Tibial artery (tissue), 4 donors: ENCODE measurements around the gene PFDN5.

Experiments used
- DNase-seq, 2 donors: peaks; one replicate each; pipeline ENCODE4 v3.0.0-alpha.2; 2019
- H3K27ac ChIP-seq, 2 donors: fragments of 200-600 bp; sonication (generic) in 1 of 2; 1 replicate in 1 of 2; 2 replicates in 1 of 2; pipeline ENCODE4 v1.5.1; 2018 to 2019; ENCODE audit warnings: mild to moderate bottlenecking in 1 of 2
- H3K27me3 ChIP-seq, 2 donors: fragments of 200-600 bp; sonication (generic) in 1 of 2; one replicate each; pipeline versions ENCODE4 v1.5.1 to v1.6.0; 2016 to 2019
- H3K36me3 ChIP-seq, 3 donors: fragments of 200-600 bp; sonication (generic) in 2 of 3; one replicate each; pipeline ENCODE4 v1.5.1; 2016 to 2019; ENCODE audit warnings: mild to moderate bottlenecking in 2 of 3
- H3K4me1 ChIP-seq, 4 donors: fragments of 200-600 bp; sonication (generic) in 2 of 4; 1 replicate in 3 of 4; 2 replicates in 1 of 4; pipeline ENCODE4 v1.5.1; 2016 to 2019
- H3K4me3 ChIP-seq, 2 donors: fragments of 200-600 bp; sonication (generic) in 1 of 2; 1 replicate in 1 of 2; 2 replicates in 1 of 2; pipeline ENCODE4 v1.5.1; 2018 to 2019; ENCODE audit warnings: mild to moderate bottlenecking in 2 of 2
- H3K9me3 ChIP-seq, 3 donors: fragments of 200-600 bp; sonication (generic) in 1 of 3; one replicate each; pipeline ENCODE4 v1.5.1; 2016 to 2019
- intact Hi-C: fragments of 100-400 bp; cut with DNase I; formaldehyde crosslinking; loops from one replicate; pipeline ENCODE4 v1.15.0; 2023; ENCODE audit warnings: low total_unique reads
- TF ChIP-seq, protein P1 (sequence below), 2 experiments: fragments of 200-600 bp in 1 of 2; fragments of 450-650 bp in 1 of 2; IDR thresholded peaks; one replicate each; pipeline ENCODE4 v1.5.1; 2017 to 2019; ENCODE audit warnings: antibody characterized with exemption in 2 of 2, mild to moderate bottlenecking in 1 of 2, moderate library complexity in 1 of 2

Gene PFDN5

DNA sequence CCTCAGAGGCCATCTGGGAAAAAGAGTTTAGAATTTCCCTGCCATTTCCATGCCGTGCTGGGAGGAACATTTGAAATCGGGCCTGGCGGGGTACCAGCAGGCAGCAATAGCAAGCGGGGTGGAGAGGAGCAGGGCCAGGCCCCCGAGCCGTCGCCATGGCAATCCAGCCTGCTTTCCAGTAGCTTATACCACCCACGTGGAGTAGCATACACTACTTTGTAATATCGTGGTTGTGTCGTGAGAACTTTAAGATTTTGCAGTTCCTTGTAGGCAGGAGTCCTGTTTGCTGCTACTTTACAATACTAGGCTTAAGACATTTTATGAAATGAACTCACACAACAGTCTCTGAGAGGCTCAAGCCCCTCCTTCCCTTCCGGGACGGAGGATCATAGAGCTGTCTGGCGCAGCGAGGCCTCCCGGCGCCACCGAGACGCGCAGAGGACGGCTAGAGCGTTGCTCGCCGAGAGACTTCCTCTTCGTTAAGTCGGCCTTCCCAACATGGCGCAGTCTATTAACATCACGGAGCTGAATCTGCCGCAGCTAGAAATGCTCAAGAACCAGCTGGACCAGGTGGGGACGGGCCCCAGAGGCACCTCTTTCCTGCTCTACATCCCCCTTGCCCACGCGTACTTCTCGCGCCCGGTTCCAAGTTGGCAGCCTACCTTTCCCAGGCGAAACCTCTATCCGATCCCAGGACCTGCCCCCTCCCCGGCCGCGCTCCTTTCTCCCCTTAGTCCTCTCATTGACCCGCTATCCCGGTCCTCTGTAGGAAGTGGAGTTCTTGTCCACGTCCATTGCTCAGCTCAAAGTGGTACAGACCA lies at the start of gene PFDN5:
Gene PFDN5, plus strand, starts transcription at position 473 of the 821 bp plus-strand sequence. Its CDS starts 26 bp downstream, at position 499.
- no peaks in the 10 kb centered on the region for H3K9me3 ChIP-seq
- H3K36me3 ChIP-seq, result peaks cover 7 to 10% (median 9%) of the 10 kb centered on the region in 3 donors
- H3K27ac ChIP-seq, result peak within 1 kb of the TSS; percentile 82 to 88
- no peaks in the 10 kb centered on the region for H3K27me3 ChIP-seq
- intact Hi-C loops, result no loop called here
- H3K4me1 ChIP-seq, result peaks cover 0 to 46% (median 34%) of the 10 kb centered on the region in 4 donors
- H3K4me3 ChIP-seq, result peak within 1 kb of the TSS; percentile 64 to 65
- peak; percentile 89 to 94 for DNase-seq
- TF ChIP-seq, protein P1, sequence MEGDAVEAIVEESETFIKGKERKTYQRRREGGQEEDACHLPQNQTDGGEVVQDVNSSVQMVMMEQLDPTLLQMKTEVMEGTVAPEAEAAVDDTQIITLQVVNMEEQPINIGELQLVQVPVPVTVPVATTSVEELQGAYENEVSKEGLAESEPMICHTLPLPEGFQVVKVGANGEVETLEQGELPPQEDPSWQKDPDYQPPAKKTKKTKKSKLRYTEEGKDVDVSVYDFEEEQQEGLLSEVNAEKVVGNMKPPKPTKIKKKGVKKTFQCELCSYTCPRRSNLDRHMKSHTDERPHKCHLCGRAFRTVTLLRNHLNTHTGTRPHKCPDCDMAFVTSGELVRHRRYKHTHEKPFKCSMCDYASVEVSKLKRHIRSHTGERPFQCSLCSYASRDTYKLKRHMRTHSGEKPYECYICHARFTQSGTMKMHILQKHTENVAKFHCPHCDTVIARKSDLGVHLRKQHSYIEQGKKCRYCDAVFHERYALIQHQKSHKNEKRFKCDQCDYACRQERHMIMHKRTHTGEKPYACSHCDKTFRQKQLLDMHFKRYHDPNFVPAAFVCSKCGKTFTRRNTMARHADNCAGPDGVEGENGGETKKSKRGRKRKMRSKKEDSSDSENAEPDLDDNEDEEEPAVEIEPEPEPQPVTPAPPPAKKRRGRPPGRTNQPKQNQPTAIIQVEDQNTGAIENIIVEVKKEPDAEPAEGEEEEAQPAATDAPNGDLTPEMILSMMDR (IDR thresholded peaks at IDR 0.05), result peak in 1 of 2 experiments; percentile 29

DNA sequence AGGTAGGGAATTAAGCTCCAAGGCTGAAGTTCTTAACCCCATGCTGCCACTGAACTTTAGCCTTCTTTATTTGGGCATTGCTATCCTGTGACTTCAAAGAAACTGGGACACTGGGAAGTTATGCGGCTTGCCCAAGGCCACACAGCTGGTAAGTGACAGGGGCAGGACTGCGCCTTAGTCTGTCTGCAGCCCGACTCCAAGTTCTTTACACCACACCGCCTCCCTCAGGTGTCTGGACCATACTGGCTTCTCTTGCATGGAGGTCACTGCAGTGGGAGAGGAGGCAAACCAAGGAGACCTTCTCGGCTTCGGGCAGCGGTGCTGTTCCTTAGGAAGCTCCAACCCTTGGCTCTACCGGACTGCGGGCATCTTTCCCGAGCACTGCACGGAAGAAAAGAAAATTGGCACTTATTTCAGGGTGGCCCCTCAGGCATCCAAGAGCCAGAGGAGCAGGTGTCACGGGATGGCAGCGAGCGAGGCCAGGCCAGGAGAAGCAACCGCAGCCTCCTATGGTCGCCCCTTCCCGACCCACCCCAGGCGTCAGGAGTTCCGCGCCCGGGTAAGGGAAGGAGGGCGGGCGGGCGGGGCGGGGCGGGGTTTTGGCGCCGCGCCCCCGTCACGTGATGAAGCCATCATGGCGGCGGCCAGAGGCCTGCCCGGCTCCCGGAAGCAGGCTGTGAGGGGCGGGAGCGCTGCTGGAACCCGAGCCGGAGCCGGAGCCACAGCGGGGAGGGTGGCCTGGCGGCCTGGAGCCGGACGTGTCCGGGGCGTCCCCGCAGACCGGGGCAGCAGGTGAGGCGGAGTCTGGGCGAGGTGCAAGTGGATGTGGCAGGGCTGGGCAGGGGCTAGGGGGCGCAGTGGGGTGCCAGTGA lies 43.6 kb upstream of the PFDN5 start:
- Histone ChIP-seq H3K27ac (peak overlapping the region; percentile 84 to 93), H3K4me3 (peak overlapping the region; percentile 92 to 94), H3K27me3 (no peaks in the 10 kb centered on the region), H3K4me1 (peaks cover 0 to 32% (median 27%) of the 10 kb centered on the region in 4 donors), H3K36me3 (peaks cover 14 to 36% (median 17%) of the 10 kb centered on the region in 3 donors), H3K9me3 (no peaks in the 10 kb centered on the region)
- DNase-seq, result peak; percentile 78 to 87
- intact Hi-C loops, result loop anchor here (2.0 kb wide), 2 partner anchors 31 to 37 kb away; no protein-coding TSS in a partner anchor
- TF ChIP-seq, protein P1 (IDR thresholded peaks at IDR 0.05), result peak in 1 of 2 experiments; percentile 34

DNA sequence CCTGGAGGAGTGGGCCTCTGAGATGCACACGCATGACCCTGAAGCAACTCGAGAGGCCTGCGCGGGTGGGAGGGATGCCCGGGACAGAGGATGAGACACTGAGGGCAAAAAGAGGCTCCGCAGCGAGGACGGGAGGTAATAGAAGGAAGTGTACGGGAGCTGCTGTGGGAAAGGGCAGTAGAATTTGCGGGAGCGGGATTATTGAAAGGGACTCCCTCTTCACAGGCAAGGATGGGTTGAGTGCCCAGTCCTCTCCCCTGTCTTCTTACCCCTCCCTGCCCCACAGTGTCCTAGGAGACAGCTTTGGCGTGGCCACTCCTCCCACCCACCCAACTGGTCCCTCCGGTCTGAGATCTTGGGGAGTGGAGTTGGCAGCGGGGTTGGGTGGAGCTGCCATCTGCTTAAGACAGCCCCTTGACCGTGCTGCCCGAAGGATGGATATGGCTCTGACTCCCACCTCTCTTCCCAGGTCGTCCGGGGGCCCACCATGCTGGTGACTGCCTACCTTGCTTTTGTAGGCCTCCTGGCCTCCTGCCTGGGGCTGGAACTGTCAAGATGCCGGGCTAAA lies 42.9 kb upstream of the PFDN5 start:
- Histone ChIP-seq H3K36me3 (peaks cover 14 to 42% (median 17%) of the 10 kb centered on the region in 3 donors), H3K27me3 (no peaks in the 10 kb centered on the region), H3K4me1 (peaks cover 0 to 32% (median 27%) of the 10 kb centered on the region in 4 donors), H3K4me3 (peak overlapping the region; percentile 92 to 94), H3K9me3 (no peaks in the 10 kb centered on the region), H3K27ac (peak overlapping the region; percentile 84 to 93)
- intact Hi-C loops, result loop anchor here (2.0 kb wide), 1 partner anchor 32 kb away; no protein-coding TSS in a partner anchor
- DNase-seq, result peak in 1 of 2 donors; percentile 71
- TF ChIP-seq, protein P1 (IDR thresholded peaks at IDR 0.05), result no peak

DNA sequence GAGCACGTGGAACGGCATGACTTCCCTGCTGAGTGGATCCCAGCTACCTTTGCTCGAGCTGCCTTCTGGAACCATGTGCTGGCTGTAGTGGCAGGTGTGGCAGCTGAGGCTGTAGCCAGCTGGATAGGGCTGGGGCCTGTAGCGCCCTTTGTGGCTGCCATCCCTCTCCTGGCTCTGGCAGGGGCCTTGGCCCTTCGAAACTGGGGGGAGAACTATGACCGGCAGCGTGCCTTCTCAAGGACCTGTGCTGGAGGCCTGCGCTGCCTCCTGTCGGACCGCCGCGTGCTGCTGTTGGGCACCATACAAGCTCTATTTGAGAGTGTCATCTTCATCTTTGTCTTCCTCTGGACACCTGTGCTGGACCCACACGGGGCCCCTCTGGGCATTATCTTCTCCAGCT lies 42.0 kb upstream of the PFDN5 start:
- H3K27ac ChIP-seq, result peak overlapping the region; percentile 84 to 93
- H3K4me3 ChIP-seq, result peak overlapping the region in 1 of 2 donors; percentile 92
- intact Hi-C loops, result loop anchor here (2.0 kb wide), 1 partner anchor 32 kb away; no protein-coding TSS in a partner anchor
- TF ChIP-seq, protein P1 (IDR thresholded peaks at IDR 0.05), result no peak
- DNase-seq, result no peak
- no peaks in the 10 kb centered on the region for H3K9me3 ChIP-seq
- H3K4me1 ChIP-seq, result peaks cover 0 to 32% (median 27%) of the 10 kb centered on the region in 4 donors
- H3K36me3 ChIP-seq, result peaks cover 14 to 42% (median 17%) of the 10 kb centered on the region in 3 donors
- H3K27me3 ChIP-seq, result no peaks in the 10 kb centered on the region
